Measurements from ENCODE around the gene S100A3. TPM values are rescaled to one million over a fixed set of nuclear protein-coding genes. Genes with fewer than 3 reads are reported as not detected.

S100A3 gene
- total and polyA plus RNA-seq, 4 donors = not detected

GRCh38 chr1:153578936-153579335 lies 29.9 kb upstream of the S100A3 start:
- H3K9me3 ChIP-seq (ENCODE audit: control insufficient read depth in 4 of 4, low read length in 3 of 4) = no peaks in the 10 kb centered on the region
- WGBS = 71% methylated on average over 3 of the region's 3 CpGs
- TF ChIP-seq YY1 (IDR thresholded peaks at IDR 0.05) (no peak), HNF4A (conservative IDR thresholded peaks at IDR 0.05) (no peak)
- H3K36me3 ChIP-seq (ENCODE audit: control insufficient read depth in 4 of 4, insufficient read depth in 3 of 4, low read depth in 1 of 4, low read length in 3 of 4) = no peaks in the 10 kb centered on the region
- no peak overlapping the region for H3K9ac ChIP-seq (ENCODE audit: low read depth in 1 of 2, low read length in 2 of 2)
- H3K4me1 ChIP-seq (ENCODE audit: control insufficient read depth in 4 of 4, insufficient read depth in 4 of 4, low read length in 3 of 4) = no peaks in the 10 kb centered on the region
- no peak overlapping the region for H3K4me3 ChIP-seq (ENCODE audit: low read depth in 1 of 3, low read length in 3 of 3)
- DNase-seq (ENCODE audit: low spot score) = no peak
- H3K27me3 ChIP-seq (ENCODE audit: control insufficient read depth in 4 of 4, insufficient read depth in 4 of 4, low read length in 3 of 4) = no peaks in the 10 kb centered on the region
- no peak overlapping the region for H3K27ac ChIP-seq (ENCODE audit: low read depth in 1 of 2, low read length in 2 of 2)

GRCh38 chr1:153578490-153578889 lies 29.4 kb upstream of the S100A3 start:
- Histone ChIP-seq H3K4me1 (ENCODE audit: control insufficient read depth in 4 of 4, insufficient read depth in 4 of 4, low read length in 3 of 4) (no peaks in the 10 kb centered on the region), H3K9me3 (ENCODE audit: control insufficient read depth in 4 of 4, low read length in 3 of 4) (no peaks in the 10 kb centered on the region), H3K9ac (ENCODE audit: low read depth in 1 of 2, low read length in 2 of 2) (no peak overlapping the region), H3K27me3 (ENCODE audit: control insufficient read depth in 4 of 4, insufficient read depth in 4 of 4, low read length in 3 of 4) (no peaks in the 10 kb centered on the region), H3K4me3 (ENCODE audit: low read depth in 1 of 3, low read length in 3 of 3) (no peak overlapping the region), H3K36me3 (ENCODE audit: control insufficient read depth in 4 of 4, insufficient read depth in 3 of 4, low read depth in 1 of 4, low read length in 3 of 4) (no peaks in the 10 kb centered on the region), H3K27ac (ENCODE audit: low read depth in 1 of 2, low read length in 2 of 2) (no peak overlapping the region)
- TF ChIP-seq HNF4G (IDR thresholded peaks at IDR 0.05) (no peak), RAD21 (IDR thresholded peaks at IDR 0.05) (no peak), JUND (IDR thresholded peaks at IDR 0.05) (no peak), ZBTB33 (IDR thresholded peaks at IDR 0.05) (no peak), HNF4A (conservative IDR thresholded peaks at IDR 0.05) (no peak), MAX (IDR thresholded peaks at IDR 0.05) (no peak), FOXA2 (IDR thresholded peaks at IDR 0.05) (no peak), EGR1 (IDR thresholded peaks at IDR 0.05; ENCODE audit: low read depth in 2 of 2) (no peak), TAF1 (conservative IDR thresholded peaks at IDR 0.05) (no peak), YY1 (IDR thresholded peaks at IDR 0.05) (no peak), ATF3 (IDR thresholded peaks at IDR 0.05) (no peak), RXRA (IDR thresholded peaks at IDR 0.05) (no peak), CTCF (IDR thresholded peaks at IDR 0.05; ENCODE audit: low read depth, low read length, missing input control) (no peak), GABPA (IDR thresholded peaks at IDR 0.05 in 1 of 2, conservative IDR thresholded peaks at IDR 0.05 in 1 of 2) (no peak), REST (IDR thresholded peaks at IDR 0.05) (no peak), NR2F2 (IDR thresholded peaks at IDR 0.05) (no peak), FOXA1 (IDR thresholded peaks at IDR 0.05) (no peak), SP1 (IDR thresholded peaks at IDR 0.05) (no peak)
- DNase-seq (ENCODE audit: low spot score) = no peak
